K562 (cell line): ENCODE measurements around the gene PCBP2. TPM values are rescaled to one million over a fixed set of nuclear protein-coding genes. Genes with fewer than 3 reads are reported as not detected.

ENCODE experiments used
- BRD9 ChIP-seq: fragments of 450-650 bp; IDR thresholded peaks from 2 replicates; pipeline ENCODE4 v1.6.1; 2018; ENCODE audit warnings: low read depth; ENCODE audit not compliant: partially characterized antibody
- C11orf30 ChIP-seq: fragments of 450-650 bp; IDR thresholded peaks from 2 replicates; pipeline ENCODE4 v1.6.1; 2016; ENCODE audit warnings: low read depth, mild to moderate bottlenecking
- CBX1 ChIP-seq: sonication (generic); IDR thresholded peaks from 2 replicates; pipeline ENCODE4 v1.6.1; 2016; ENCODE audit warnings: antibody characterized with exemption, low read depth, mild to moderate bottlenecking
- CBX2 ChIP-seq: fragments of 200-600 bp; sonication (generic); IDR thresholded peaks from one replicate; pipeline ENCODE4 v1.6.1; 2012; ENCODE audit warnings: mild to moderate bottlenecking, low read length, inconsistent platforms; ENCODE audit not compliant: insufficient read depth, poor library complexity, severe bottlenecking
- CHD2 ChIP-seq: IDR thresholded peaks from 2 replicates; pipeline ENCODE4 v1.6.1; 2011; ENCODE audit warnings: low read depth, low read length
- CTBP1 ChIP-seq: fragments of 450-650 bp; IDR thresholded peaks from 2 replicates; pipeline ENCODE4 v1.6.1; 2016; ENCODE audit warnings: borderline replicate concordance
- EHMT2 ChIP-seq: fragments of 450-650 bp; IDR thresholded peaks from 2 replicates; pipeline ENCODE4 v1.6.1; 2018; ENCODE audit warnings: antibody characterized with exemption
- HEY1 ChIP-seq: fragments of 250-450 bp; sonication (Bioruptor Pico); IDR thresholded peaks from 2 replicates; pipeline ENCODE4 v1.5.0; 2020; ENCODE audit warnings: mild to moderate bottlenecking, moderate library complexity, borderline replicate concordance
- HNRNPK ChIP-seq: fragments of 200-400 bp; formaldehyde crosslinking; IDR thresholded peaks from one replicate; pipeline ENCODE4 v1.6.1; 2018; ENCODE audit warnings: mild to moderate bottlenecking, low read depth, low read length; ENCODE audit not compliant: poor library complexity, severe bottlenecking
- MTA3 ChIP-seq: fragments of 450-650 bp; formaldehyde crosslinking; IDR thresholded peaks from 2 replicates; pipeline ENCODE4 v1.6.1; 2017; ENCODE audit warnings: mild to moderate bottlenecking, borderline replicate concordance
- MYC ChIP-seq, 2 experiments: fragments of 250-450 bp in 1 of 2; sonication (Bioruptor Pico) in 1 of 2; IDR thresholded peaks; 2 replicates each; pipeline versions ENCODE4 v1.5.1 to v1.6.1; 2012 to 2021; ENCODE audit warnings: low read depth in 2 of 2, borderline replicate concordance in 1 of 2, improper control_type of control experiment in 1 of 2, low read length in 1 of 2, mild to moderate bottlenecking in 1 of 2, moderate library complexity in 1 of 2
- NR2F6 ChIP-seq: fragments of 450-650 bp; formaldehyde crosslinking; IDR thresholded peaks from 2 replicates; pipeline ENCODE4 v1.4.0; 2020; ENCODE audit warnings: mild to moderate bottlenecking
- PCBP2 ChIP-seq: fragments of 200-400 bp; formaldehyde crosslinking; IDR thresholded peaks from 2 replicates; pipeline ENCODE4 v1.6.1; 2018; ENCODE audit warnings: low read length, low read depth, mild to moderate bottlenecking, moderate library complexity; ENCODE audit not compliant: poor library complexity, severe bottlenecking
- POLR2B ChIP-seq: fragments of 450-650 bp; IDR thresholded peaks from 2 replicates; pipeline ENCODE4 v1.6.1; 2018; ENCODE audit warnings: low read depth; ENCODE audit not compliant: partially characterized antibody
- POLR2G ChIP-seq: fragments of 200-400 bp; formaldehyde crosslinking; IDR thresholded peaks from 2 replicates; pipeline ENCODE4 v1.6.1; 2017; ENCODE audit warnings: low read depth, mild to moderate bottlenecking, antibody characterized with exemption, low read length, moderate library complexity
- ZNF134 ChIP-seq: fragments of 250-450 bp; sonication (Bioruptor Pico); conservative IDR thresholded peaks from 2 replicates; pipeline ENCODE4 v1.4.0; 2020
- ZNF197 ChIP-seq: fragments of 200-800 bp; sonication (Bioruptor generic); IDR thresholded peaks from 2 replicates; pipeline ENCODE4 v1.6.1; 2016; ENCODE audit warnings: low read depth, missing genetic modification characterization, missing compliant biosample characterization
- ZNF263 ChIP-seq: sonication (generic); formaldehyde crosslinking; IDR thresholded peaks from 2 replicates; pipeline ENCODE4 v1.8.0; 2022; ENCODE audit warnings: mild to moderate bottlenecking, missing genetic modification reagents, borderline replicate concordance
- ZNF696 ChIP-seq: fragments of 250-450 bp; sonication (Bioruptor Pico); conservative IDR thresholded peaks from 2 replicates; pipeline ENCODE4 v1.4.0; 2020; ENCODE audit warnings: mild to moderate bottlenecking, moderate library complexity
- polyA plus RNA-seq, 8 experiments: library from polyadenylated mRNA; depleted of rRNA in 4 of 8; stranded (reverse) in 5 of 8; unstranded in 3 of 8; fragments of >200 nt; fragmentation: Nextera tagmentation in 2 of 8; fragmentation: Illumina TruSeq in 1 of 8; extraction: Ambion mirVana in 2 of 8; extraction: Trizol in 1 of 8; gene quantifications; 2 replicates each; pipeline versions ENCODE4 v1.2.1 to v1.2.3, GENCODE V29; 2011 to 2014; ENCODE audit warnings: inconsistent platforms in 1 of 8, missing spikeins in 1 of 8
- total RNA-seq, 7 experiments: library from RNA; depleted of rRNA in 6 of 7; stranded (reverse); fragments of >200 nt in 6 of 7; fragmentation: Illumina TruSeq in 2 of 7; extraction: Trizol in 2 of 7; gene quantifications; 2 replicates each; pipeline versions ENCODE4 v1.2.1 to v1.2.3, GENCODE V29; 2011 to 2021; ENCODE audit warnings: low replicate concordance in 1 of 7
- TF ChIP-seq, protein P1 (sequence below): sonication (generic); formaldehyde crosslinking; IDR thresholded peaks from 2 replicates; pipeline ENCODE4 v1.8.0; 2022; ENCODE audit warnings: mild to moderate bottlenecking, low read depth, missing genetic modification reagents
- TF ChIP-seq, protein P2 (sequence below): fragments of 250-450 bp; sonication (Bioruptor Pico); IDR thresholded peaks from 2 replicates; pipeline ENCODE4 v1.5.0; 2020; ENCODE audit warnings: mild to moderate bottlenecking
- TF ChIP-seq, protein P3 (sequence below): sonication (generic); formaldehyde crosslinking; IDR thresholded peaks from 2 replicates; pipeline ENCODE4 v1.5.0; 2020; ENCODE audit warnings: missing genetic modification reagents

PCBP2 gene
- total and polyA plus RNA-seq, 9 of the 15 experiments (the other 6 are each of a cell fraction or from before 2014, with no cell fraction given), result 137 to 831 (median 328) TPM

DNA sequence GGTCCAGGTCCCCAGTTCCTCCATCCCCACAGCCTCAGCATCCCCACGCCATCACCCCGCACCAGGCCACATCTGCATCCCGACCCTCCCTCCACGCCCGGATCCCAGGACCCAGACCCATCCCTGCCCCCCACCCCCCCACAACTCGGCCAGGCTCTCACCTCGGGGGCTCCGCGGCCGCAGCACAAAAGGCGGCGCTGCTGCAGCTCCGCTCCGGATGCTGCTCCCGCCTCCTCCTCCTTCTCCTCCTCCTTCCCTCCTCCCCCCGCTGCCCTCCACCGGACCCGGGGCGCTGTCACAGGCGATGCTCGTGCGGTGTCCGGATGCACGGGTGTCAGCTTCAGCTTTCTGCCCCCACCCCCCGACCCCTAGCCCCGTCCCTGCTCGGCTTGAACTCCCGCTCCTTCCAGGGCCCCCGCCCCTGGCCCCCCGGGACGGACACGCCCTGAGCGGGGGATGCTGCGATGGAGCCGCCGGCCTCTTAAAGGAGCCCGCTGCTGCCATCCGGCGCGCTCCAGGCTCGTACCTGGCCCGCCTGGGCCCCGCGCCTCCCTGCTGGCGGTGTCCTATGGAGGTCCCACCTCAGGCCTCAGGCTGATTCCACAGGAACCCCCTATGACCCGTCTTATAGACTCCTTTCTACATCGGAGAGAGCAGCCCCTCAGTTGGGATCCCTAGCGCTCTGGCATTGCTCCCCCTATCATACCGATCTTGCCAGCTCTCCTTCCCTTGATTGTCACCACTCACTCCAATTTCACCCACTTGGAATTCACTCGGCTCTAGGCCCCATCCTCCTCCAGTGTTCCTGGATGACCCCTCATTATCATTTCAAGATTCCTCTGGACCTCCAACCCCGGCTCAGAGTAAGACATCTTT lies 47.6 kb downstream of the PCBP2 start, which contains the start of gene MAP3K12 (continued):
- TF ChIP-seq MTA3 (no peak), POLR2B (no peak), POLR2G (peak; percentile 47; the same call in 1 of the 2 replicates), BRD9 (no peak), CHD2 (no peak), ZNF263 (CRISPR knock-in tag) (peak; percentile 93), EHMT2 (no peak), ZNF696 (CRISPR knock-in tag) (no peak), CTBP1 (no peak; the same call in none of the 2 replicates), HEY1 (no peak), NR2F6 (CRISPR knock-in tag) (no peak), MYC (IDR thresholded peaks at IDR 0.05; ENCODE audit: low read depth, low read length) (0 out of 2 replicates have a peak, but pooled peaks have one; percentile 16), MYC (CRISPR knock-in tag; IDR thresholded peaks at IDR 0.05; ENCODE audit: borderline replicate concordance, low read depth) (no peak), CBX1 (no peak), PCBP2 (no peak), ZNF197 (peak; percentile 58; the same call in 1 of the 2 replicates), HNRNPK (no peak), CBX2 (no peak), C11orf30 (no peak), ZNF134 (CRISPR knock-in tag) (no peak)
- TF ChIP-seq, protein P1, sequence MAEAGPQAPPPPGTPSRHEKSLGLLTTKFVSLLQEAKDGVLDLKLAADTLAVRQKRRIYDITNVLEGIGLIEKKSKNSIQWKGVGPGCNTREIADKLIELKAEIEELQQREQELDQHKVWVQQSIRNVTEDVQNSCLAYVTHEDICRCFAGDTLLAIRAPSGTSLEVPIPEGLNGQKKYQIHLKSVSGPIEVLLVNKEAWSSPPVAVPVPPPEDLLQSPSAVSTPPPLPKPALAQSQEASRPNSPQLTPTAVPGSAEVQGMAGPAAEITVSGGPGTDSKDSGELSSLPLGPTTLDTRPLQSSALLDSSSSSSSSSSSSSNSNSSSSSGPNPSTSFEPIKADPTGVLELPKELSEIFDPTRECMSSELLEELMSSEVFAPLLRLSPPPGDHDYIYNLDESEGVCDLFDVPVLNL (CRISPR knock-in tag), result no peak
- TF ChIP-seq, protein P2, sequence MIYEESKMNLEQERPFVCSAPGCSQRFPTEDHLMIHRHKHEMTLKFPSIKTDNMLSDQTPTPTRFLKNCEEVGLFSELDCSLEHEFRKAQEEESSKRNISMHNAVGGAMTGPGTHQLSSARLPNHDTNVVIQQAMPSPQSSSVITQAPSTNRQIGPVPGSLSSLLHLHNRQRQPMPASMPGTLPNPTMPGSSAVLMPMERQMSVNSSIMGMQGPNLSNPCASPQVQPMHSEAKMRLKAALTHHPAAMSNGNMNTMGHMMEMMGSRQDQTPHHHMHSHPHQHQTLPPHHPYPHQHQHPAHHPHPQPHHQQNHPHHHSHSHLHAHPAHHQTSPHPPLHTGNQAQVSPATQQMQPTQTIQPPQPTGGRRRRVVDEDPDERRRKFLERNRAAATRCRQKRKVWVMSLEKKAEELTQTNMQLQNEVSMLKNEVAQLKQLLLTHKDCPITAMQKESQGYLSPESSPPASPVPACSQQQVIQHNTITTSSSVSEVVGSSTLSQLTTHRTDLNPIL (CRISPR knock-in tag), result no peak
- TF ChIP-seq, protein P3, sequence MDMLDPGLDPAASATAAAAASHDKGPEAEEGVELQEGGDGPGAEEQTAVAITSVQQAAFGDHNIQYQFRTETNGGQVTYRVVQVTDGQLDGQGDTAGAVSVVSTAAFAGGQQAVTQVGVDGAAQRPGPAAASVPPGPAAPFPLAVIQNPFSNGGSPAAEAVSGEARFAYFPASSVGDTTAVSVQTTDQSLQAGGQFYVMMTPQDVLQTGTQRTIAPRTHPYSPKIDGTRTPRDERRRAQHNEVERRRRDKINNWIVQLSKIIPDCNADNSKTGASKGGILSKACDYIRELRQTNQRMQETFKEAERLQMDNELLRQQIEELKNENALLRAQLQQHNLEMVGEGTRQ (CRISPR knock-in tag), result no peak
